Testis (tissue), 2 donors: ENCODE results near the gene NOC4L.

ENCODE experiments used
- POLR2A ChIP-seq: fragments of 450-650 bp; IDR thresholded peaks from one replicate; pipeline ENCODE4 v1.6.1; 2017; ENCODE audit warnings: antibody characterized with exemption, mild to moderate bottlenecking, moderate library complexity
- TF ChIP-seq, protein P1 (sequence below), 3 experiments: fragments of 450-650 bp in 2 of 3; fragments of 200-600 bp in 1 of 3; sonication (generic) in 1 of 3; IDR thresholded peaks; one replicate each; pipeline ENCODE4 v1.5.1; 2016 to 2019; ENCODE audit warnings: antibody characterized with exemption in 3 of 3, mild to moderate bottlenecking in 2 of 3, moderate library complexity in 1 of 3

DNA sequence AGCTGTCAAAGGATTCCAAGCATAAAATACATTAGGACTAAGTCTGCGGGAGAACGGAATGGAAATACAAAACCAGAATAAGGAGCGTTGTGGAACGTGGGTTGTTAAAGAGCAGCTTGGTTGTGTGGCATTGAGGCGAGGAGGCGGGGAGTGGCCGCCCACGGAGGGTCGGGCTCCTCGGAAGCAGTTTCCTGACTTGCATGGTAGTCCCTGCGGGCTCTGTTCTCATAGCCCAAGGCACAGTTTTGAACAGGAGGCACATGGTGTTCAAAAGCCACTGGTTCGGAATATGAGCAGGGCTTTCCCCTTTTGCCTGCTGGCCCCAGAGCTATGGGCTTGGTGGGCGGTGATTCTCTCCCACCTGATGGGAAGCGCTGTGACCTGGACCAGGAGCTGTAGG is 12.3 kb upstream of the NOC4L start:
- TF ChIP-seq, protein P1, sequence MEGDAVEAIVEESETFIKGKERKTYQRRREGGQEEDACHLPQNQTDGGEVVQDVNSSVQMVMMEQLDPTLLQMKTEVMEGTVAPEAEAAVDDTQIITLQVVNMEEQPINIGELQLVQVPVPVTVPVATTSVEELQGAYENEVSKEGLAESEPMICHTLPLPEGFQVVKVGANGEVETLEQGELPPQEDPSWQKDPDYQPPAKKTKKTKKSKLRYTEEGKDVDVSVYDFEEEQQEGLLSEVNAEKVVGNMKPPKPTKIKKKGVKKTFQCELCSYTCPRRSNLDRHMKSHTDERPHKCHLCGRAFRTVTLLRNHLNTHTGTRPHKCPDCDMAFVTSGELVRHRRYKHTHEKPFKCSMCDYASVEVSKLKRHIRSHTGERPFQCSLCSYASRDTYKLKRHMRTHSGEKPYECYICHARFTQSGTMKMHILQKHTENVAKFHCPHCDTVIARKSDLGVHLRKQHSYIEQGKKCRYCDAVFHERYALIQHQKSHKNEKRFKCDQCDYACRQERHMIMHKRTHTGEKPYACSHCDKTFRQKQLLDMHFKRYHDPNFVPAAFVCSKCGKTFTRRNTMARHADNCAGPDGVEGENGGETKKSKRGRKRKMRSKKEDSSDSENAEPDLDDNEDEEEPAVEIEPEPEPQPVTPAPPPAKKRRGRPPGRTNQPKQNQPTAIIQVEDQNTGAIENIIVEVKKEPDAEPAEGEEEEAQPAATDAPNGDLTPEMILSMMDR (IDR thresholded peaks at IDR 0.05) = no peak
- no peak for TF ChIP-seq POLR2A
